RPMI8226 (cell line): Measurements from ENCODE around the gene NHSL2.
"Not testable (repeated sequence)": the region's sequence is repeated elsewhere in the genome, so short reads cannot be mapped to it uniquely, and the experiment has no call there.

Experiments used
- DNase-seq: peaks from one replicate; pipeline ENCODE4 v3.0.0-alpha.2; 2015

Gene NHSL2

GRCh38 chrX:71927040-71927439 is 16.4 kb downstream of the NHSL2 start:
- DNase-seq, result no peak

- DNase-seq, result no peak
Measured at GRCh38 chrX:71928856-71929255, 18.2 kb downstream of the NHSL2 start.

GRCh38 chrX:71930298-71930697 is 19.7 kb downstream of the NHSL2 start:
- no peak for DNase-seq

GRCh38 chrX:71935476-71935875 is 24.8 kb downstream of the NHSL2 start:
- no peak for DNase-seq

- no peak for DNase-seq
Measured at GRCh38 chrX:71936632-71937031, 26.0 kb downstream of the NHSL2 start.

GRCh38 chrX:71938371-71938770 is 27.7 kb downstream of the NHSL2 start:
- no peak for DNase-seq

- DNase-seq, result no peak
Measured at GRCh38 chrX:71941145-71941544, 30.5 kb downstream of the NHSL2 start.

- no peak for DNase-seq
Measured at GRCh38 chrX:71941776-71942175, 31.1 kb downstream of the NHSL2 start.

- no peak for DNase-seq
Measured at GRCh38 chrX:71944369-71944768, 33.7 kb downstream of the NHSL2 start.

- DNase-seq, result no peak
Measured at GRCh38 chrX:71945237-71945805, 34.7 kb downstream of the NHSL2 start.

- DNase-seq, result no peak
Measured at GRCh38 chrX:71949363-71949762, 38.7 kb downstream of the NHSL2 start.

GRCh38 chrX:71949844-71950445 is 39.3 kb downstream of the NHSL2 start:
- no peak for DNase-seq

- no peak for DNase-seq
Measured at GRCh38 chrX:71953391-71953790, 42.7 kb downstream of the NHSL2 start.

GRCh38 chrX:71953946-71954345 is 43.3 kb downstream of the NHSL2 start:
- no peak for DNase-seq

GRCh38 chrX:71954458-71954857 is 43.8 kb downstream of the NHSL2 start:
- DNase-seq, result no peak

- DNase-seq, result no peak
Measured at GRCh38 chrX:71955530-71956120, 45.0 kb downstream of the NHSL2 start.

- DNase-seq, result no peak
Measured at GRCh38 chrX:71958281-71958675, 47.6 kb downstream of the NHSL2 start.

- not testable (repeated sequence) for DNase-seq
Measured at GRCh38 chrX:71964184-71964583, 53.5 kb downstream of the NHSL2 start.

GRCh38 chrX:71974916-71975315 is 64.3 kb downstream of the NHSL2 start:
- peak; percentile 3 for DNase-seq

GRCh38 chrX:71976753-71977152 is 66.1 kb downstream of the NHSL2 start:
- peak; percentile 70 for DNase-seq

GRCh38 chrX:71978164-71978563 is 67.5 kb downstream of the NHSL2 start:
- no peak for DNase-seq

GRCh38 chrX:71989768-71990426 is 79.3 kb downstream of the NHSL2 start:
- no peak for DNase-seq

GRCh38 chrX:71990518-71990917 is 79.9 kb downstream of the NHSL2 start:
- no peak for DNase-seq

- DNase-seq, result no peak
Measured at GRCh38 chrX:71991164-71991563, 80.5 kb downstream of the NHSL2 start.
